ENCODE data around the gene CTU2.

DNA sequence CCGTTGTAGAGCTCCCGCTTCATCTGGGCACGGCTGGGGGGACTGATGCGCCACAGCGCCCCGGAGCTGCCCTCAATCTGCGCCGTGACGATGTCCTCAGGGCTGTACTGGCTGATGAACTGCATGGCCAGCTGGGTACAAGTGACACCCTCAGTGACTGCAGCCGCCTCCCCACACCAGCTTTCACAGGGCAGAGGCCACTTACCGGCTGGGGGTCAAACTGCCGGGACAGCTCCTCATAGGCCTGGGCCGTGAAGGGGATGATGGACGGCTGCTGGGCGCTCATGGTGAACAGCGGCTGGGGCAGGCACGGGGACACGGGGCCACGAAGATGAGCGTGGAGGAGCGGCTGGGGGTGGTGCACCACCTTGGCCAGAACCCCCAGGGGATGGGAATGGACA, 10.3 kb downstream of the CTU2 start:
- TF ChIP-seq EZH2 (IDR thresholded peaks at IDR 0.05; ENCODE audit: borderline replicate concordance), result no peak
- TF ChIP-seq, protein P1, sequence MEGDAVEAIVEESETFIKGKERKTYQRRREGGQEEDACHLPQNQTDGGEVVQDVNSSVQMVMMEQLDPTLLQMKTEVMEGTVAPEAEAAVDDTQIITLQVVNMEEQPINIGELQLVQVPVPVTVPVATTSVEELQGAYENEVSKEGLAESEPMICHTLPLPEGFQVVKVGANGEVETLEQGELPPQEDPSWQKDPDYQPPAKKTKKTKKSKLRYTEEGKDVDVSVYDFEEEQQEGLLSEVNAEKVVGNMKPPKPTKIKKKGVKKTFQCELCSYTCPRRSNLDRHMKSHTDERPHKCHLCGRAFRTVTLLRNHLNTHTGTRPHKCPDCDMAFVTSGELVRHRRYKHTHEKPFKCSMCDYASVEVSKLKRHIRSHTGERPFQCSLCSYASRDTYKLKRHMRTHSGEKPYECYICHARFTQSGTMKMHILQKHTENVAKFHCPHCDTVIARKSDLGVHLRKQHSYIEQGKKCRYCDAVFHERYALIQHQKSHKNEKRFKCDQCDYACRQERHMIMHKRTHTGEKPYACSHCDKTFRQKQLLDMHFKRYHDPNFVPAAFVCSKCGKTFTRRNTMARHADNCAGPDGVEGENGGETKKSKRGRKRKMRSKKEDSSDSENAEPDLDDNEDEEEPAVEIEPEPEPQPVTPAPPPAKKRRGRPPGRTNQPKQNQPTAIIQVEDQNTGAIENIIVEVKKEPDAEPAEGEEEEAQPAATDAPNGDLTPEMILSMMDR (IDR thresholded peaks at IDR 0.05; ENCODE audit: poor library complexity), result no peak

Measured in hepatocyte (in vitro differentiated cells).